Hepatocyte (in vitro differentiated cells): ENCODE measurements around the gene ROCK1.

ENCODE experiments used
- EZH2 ChIP-seq: fragments of 200-600 bp; sonication (generic); IDR thresholded peaks from 2 replicates; pipeline ENCODE4 v1.6.1; 2016; ENCODE audit warnings: antibody characterized with exemption, mild to moderate bottlenecking, borderline replicate concordance
- TF ChIP-seq, protein P1 (sequence below): fragments of 200-600 bp; sonication (generic); IDR thresholded peaks from 2 replicates; pipeline ENCODE4 v1.5.1; 2016; ENCODE audit warnings: antibody characterized with exemption, mild to moderate bottlenecking; ENCODE audit not compliant: poor library complexity

GRCh38 chr18:21111346-21112139 lies at the start of gene ROCK1:
- TF ChIP-seq, protein P1, sequence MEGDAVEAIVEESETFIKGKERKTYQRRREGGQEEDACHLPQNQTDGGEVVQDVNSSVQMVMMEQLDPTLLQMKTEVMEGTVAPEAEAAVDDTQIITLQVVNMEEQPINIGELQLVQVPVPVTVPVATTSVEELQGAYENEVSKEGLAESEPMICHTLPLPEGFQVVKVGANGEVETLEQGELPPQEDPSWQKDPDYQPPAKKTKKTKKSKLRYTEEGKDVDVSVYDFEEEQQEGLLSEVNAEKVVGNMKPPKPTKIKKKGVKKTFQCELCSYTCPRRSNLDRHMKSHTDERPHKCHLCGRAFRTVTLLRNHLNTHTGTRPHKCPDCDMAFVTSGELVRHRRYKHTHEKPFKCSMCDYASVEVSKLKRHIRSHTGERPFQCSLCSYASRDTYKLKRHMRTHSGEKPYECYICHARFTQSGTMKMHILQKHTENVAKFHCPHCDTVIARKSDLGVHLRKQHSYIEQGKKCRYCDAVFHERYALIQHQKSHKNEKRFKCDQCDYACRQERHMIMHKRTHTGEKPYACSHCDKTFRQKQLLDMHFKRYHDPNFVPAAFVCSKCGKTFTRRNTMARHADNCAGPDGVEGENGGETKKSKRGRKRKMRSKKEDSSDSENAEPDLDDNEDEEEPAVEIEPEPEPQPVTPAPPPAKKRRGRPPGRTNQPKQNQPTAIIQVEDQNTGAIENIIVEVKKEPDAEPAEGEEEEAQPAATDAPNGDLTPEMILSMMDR = no peak
- TF ChIP-seq EZH2 = no peak
